ENCODE data around the gene RPL11.
A peak's percentile ranks its signal among the peaks of the same experiment; 100 is the strongest.
"Not testable (repeated sequence)": the region's sequence is repeated elsewhere in the genome, so short reads cannot be mapped to it uniquely, and the experiment has no call there.

RPL11 gene

GRCh38 chr1:23673086-23673813, 18.4 kb upstream of the RPL11 start:
- DNase-seq (ENCODE audit: low read depth), result peak; percentile 62
- TF ChIP-seq MAX (IDR thresholded peaks at IDR 0.05; ENCODE audit: low read depth, low read length), result 0 out of 2 replicates have a peak, but pooled peaks have one; percentile 40
- no peak for TF ChIP-seq CTCF (IDR thresholded peaks at IDR 0.05; ENCODE audit: low read depth, low read length)
- H3K4me3 ChIP-seq (ENCODE audit: low read depth, low read length), result no peak overlapping the region

GRCh38 chr1:23679815-23680214, 11.8 kb upstream of the RPL11 start:
- no peak overlapping the region for H3K4me3 ChIP-seq (ENCODE audit: low read depth, low read length)
- TF ChIP-seq POLR2A (IDR thresholded peaks at IDR 0.05; ENCODE audit: extremely low read depth, insufficient read length), result no peak
- TF ChIP-seq MAX (IDR thresholded peaks at IDR 0.05; ENCODE audit: low read depth, low read length), result no peak
- TF ChIP-seq CTCF (IDR thresholded peaks at IDR 0.05; ENCODE audit: low read depth, low read length), result no peak
- no peak for DNase-seq (ENCODE audit: low read depth)

- DNase-seq (ENCODE audit: low read depth), result no peak
- H3K4me3 ChIP-seq (ENCODE audit: low read depth, low read length), result no peak overlapping the region
- no peak for TF ChIP-seq CTCF (IDR thresholded peaks at IDR 0.05; ENCODE audit: low read depth, low read length)
- TF ChIP-seq POLR2A (IDR thresholded peaks at IDR 0.05; ENCODE audit: extremely low read depth, insufficient read length), result no peak
- TF ChIP-seq MAX (IDR thresholded peaks at IDR 0.05; ENCODE audit: low read depth, low read length), result no peak
- no peak for TF ChIP-seq MYC (IDR thresholded peaks at IDR 0.05; ENCODE audit: low read depth, low read length)
Observed at GRCh38 chr1:23682946-23683345, 8.7 kb upstream of the RPL11 start.

DNA sequence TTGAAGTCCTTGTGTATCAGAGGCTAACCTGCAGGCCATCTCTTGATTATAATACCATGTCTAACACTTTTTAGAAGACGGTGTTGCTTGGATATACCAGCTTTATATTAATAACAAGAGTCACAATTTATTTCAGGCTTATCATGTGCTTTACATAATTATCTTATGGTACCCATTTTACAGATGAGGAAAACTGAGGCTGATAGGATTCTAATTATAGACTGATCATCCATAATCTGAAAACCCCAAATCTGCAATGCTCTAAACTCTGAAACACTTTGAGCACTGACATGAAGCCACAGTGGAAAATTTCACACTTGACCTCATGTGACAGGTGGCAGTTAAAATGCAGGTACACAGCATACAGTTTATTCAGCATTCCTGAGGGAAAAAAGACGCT, 7.2 kb upstream of the RPL11 start:
- TF ChIP-seq MAX (IDR thresholded peaks at IDR 0.05; ENCODE audit: low read depth, low read length), result no peak
- TF ChIP-seq CTCF (IDR thresholded peaks at IDR 0.05; ENCODE audit: low read depth, low read length), result no peak
- no peak for TF ChIP-seq POLR2A (IDR thresholded peaks at IDR 0.05; ENCODE audit: extremely low read depth, insufficient read length)
- no peak for TF ChIP-seq MYC (IDR thresholded peaks at IDR 0.05; ENCODE audit: low read depth, low read length)
- no peak for DNase-seq (ENCODE audit: low read depth)
- no peak overlapping the region for H3K4me3 ChIP-seq (ENCODE audit: low read depth, low read length)

GRCh38 chr1:23685197-23685596, 6.4 kb upstream of the RPL11 start:
- DNase-seq (ENCODE audit: low read depth); H3K4me3 ChIP-seq (ENCODE audit: low read depth, low read length): not testable (repeated sequence)

- not testable (repeated sequence) for DNase-seq (ENCODE audit: low read depth); H3K4me3 ChIP-seq (ENCODE audit: low read depth, low read length)
Observed at GRCh38 chr1:23687680-23688079, 3.9 kb upstream of the RPL11 start.

DNA sequence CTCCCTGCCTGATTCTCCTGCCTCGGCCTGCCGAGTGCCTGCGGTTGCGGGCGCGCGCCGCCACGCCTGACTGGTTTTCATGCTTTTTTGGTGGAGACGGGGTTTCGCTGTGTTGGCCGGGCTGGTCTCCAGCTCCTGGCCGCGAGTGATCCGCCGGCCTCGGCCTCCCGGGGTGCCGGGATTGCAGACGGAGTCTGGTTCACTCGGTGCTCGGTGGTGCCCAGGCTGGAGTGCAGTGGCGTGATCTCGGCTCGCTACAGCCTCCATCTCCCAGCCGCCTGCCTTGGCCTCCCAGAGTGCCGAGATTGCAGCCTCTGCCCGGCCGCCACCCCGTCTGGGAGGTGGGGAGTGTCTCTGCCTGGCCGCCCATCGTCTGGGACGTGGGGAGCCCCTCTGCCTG, 3.3 kb upstream of the RPL11 start:
- DNase-seq (ENCODE audit: low read depth); H3K4me3 ChIP-seq (ENCODE audit: low read depth, low read length): not testable (repeated sequence)

Measured in NB4 (cell line).